ENCODE measurements around the gene GSKIP.

The GSKIP gene

DNA sequence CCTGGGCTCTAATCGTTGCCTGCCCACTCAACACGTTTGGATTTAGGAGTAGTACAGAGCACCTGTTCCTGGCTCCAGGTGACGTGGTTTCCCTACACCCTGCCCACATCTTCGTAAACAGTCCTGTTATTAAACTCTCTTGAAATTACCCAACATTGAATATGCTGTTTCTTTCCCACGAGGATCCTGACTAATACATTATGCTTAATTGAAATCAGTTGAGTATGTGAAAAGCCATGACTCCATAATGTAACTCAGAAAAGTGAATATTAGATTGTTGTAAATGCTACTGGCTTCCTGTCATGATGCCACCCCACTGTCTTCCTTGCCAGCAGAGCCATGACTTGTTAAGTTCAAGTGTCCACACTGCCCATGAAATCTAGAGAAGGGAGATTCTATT, 50.2 kb downstream of the GSKIP start:
- no peak for DNase-seq (ENCODE audit: low read depth, low spot score)

DNA sequence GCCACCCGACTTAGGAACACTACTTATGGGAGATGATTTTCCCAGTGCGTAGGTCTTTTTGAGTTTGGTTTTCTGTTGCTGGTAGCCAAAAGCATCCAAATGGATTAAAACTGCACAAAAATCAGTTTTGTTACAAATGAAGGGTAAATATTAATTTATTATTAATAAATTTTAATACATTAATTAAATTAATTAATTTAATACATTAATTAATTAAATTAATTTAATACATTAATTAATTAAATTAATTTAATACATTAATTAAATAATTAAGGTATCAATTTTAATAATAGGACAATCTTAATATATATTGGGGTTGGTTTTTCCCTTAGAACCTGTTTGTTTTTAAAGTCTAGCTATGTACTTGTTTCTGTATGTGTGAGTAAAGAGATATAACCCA, 52.2 kb downstream of the GSKIP start:
- no peak for DNase-seq (ENCODE audit: low read depth, low spot score)
- H3K27ac ChIP-seq = no peak overlapping the region

More for the DNA sequence above, 50.2 kb downstream of the GSKIP start:
- H3K27ac ChIP-seq = no peak overlapping the region

DNA sequence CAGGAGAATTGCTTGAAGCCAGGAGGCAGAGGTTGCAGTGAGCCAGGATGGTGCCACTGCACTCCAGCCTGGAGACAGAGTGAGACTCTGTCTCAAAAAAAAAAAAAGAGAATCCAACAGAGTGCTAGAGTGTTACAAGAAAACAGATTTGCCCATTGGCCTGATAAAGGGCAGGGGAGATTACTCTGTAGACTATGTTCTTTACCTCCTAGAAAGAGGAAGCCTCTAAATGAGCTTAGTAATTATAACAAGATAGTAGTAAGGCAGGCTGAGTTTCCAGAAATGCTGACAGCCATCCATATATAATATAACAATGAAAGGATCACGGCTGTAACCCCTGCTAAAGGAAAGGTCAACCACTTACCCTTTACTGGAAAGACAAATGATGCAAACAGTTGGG, 53.0 kb downstream of the GSKIP start:
- H3K27ac ChIP-seq = no peak overlapping the region
- no peak for DNase-seq (ENCODE audit: low read depth, low spot score)

DNA sequence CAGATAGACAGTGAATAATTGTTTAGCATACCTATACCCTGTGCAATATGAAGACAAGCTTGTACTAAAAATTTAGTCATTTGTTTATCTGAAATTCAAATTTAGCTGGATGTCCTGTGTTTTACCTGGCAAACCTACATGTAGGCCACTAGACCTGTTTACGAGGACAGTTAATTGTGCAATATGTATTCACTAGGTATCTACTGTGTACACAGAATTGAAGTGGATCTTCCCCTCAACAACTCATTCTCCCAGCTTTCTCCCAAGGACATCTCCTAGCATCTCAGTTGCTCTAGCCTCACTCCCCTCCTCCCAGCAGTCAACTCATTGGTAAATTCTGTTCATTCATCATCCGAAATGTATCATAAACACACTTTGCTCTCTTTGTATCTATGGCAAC, 53.9 kb downstream of the GSKIP start:
- H3K27ac ChIP-seq = no peak overlapping the region
- no peak for DNase-seq (ENCODE audit: low read depth, low spot score)

DNA sequence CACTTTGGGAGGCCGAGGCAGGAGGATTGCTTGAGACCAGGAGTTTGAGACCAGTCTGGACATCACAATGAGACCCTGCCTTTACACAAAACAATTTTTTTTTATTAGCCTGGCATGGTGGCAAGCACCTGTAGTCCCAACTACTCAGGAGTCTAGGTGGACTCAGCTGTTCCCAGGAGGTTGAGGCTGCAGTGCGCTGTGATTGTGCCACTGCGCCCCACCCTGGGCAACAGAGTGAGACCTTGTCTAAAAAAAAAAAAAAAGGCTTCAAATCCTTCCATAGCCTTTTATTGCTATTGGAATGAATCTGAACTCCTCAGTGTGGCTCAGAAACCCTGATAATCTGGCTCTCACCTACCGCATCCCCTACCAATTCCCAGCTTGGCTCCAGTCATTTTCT, 54.7 kb downstream of the GSKIP start:
- DNase-seq (ENCODE audit: low read depth, low spot score) = no peak

DNA sequence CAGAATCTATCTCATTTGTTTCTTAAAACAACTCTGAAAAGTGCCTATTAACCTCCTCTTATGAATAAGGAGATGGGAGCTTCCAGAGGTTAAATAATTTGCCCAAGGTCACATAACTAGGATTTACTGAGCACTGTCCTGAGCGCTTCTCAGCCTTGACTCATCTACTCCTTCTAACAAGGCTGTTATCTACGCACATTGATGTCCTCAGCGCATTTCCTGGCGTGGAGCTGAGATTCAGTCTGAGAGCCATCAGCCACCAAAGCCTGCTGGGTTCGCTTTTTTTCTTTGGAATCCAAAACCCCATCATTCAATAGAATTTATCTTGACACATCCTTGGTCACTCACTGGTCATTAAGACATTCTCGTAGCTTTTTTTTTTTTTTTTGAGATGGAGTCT, 57.9 kb downstream of the GSKIP start:
- no peak overlapping the region for H3K27ac ChIP-seq
- no peak for DNase-seq (ENCODE audit: low read depth, low spot score)

More for the DNA sequence above, 54.7 kb downstream of the GSKIP start:
- no peak overlapping the region for H3K27ac ChIP-seq

DNA sequence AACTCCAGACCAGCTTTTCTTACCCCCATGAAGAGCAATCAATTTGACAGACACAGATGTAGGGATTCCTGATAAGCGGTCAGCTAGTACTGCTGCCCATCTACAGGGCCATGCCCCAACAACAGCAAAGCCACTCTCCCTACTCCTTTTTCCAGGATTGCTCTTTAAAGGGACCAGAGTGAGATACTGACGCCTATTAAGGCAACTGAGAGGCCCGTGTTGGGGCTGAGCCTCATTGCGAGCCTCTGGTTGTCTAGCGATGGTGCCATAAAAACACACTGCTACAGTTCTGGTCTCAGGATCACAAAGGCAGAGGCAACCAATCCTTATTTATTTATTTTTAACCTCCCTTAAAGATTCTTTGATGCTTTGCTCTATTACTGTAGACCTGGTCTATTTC, 59.7 kb downstream of the GSKIP start:
- no peak for DNase-seq (ENCODE audit: low read depth, low spot score)
- H3K27ac ChIP-seq = no peak overlapping the region

DNA sequence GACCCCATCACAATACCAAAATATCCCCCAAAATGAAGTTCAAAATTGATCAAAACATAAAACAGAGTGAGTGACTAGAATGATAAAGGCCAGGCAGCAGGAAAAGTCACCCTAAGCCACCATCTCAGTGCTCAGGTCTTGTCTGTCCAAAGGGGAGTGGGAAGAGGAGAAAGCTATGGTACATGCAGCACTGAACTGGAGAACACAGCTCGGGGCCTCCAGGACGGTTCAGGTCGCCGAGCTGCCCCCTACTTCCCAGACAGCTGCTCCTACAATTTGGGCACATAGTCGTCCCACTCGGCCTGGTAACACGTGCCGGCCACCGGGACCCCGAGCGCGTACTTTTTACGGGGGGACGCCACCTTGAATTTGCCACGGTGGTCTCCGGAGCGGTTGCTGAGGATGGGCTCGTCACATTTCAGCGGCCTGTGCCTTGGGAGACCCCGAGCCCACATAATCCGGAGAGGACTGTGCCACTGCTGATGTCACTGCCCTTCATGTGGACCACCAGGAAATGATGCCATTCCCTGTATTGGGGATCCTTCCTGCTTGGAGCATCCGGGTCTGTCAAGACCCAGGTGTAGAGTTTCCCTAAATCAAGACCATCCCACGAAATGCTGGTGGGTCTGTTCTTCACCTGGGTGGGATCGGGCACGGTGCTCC, 60.3 kb downstream of the GSKIP start:
- H3K27ac ChIP-seq = no peak overlapping the region
- no peak for DNase-seq (ENCODE audit: low read depth, low spot score)

DNA sequence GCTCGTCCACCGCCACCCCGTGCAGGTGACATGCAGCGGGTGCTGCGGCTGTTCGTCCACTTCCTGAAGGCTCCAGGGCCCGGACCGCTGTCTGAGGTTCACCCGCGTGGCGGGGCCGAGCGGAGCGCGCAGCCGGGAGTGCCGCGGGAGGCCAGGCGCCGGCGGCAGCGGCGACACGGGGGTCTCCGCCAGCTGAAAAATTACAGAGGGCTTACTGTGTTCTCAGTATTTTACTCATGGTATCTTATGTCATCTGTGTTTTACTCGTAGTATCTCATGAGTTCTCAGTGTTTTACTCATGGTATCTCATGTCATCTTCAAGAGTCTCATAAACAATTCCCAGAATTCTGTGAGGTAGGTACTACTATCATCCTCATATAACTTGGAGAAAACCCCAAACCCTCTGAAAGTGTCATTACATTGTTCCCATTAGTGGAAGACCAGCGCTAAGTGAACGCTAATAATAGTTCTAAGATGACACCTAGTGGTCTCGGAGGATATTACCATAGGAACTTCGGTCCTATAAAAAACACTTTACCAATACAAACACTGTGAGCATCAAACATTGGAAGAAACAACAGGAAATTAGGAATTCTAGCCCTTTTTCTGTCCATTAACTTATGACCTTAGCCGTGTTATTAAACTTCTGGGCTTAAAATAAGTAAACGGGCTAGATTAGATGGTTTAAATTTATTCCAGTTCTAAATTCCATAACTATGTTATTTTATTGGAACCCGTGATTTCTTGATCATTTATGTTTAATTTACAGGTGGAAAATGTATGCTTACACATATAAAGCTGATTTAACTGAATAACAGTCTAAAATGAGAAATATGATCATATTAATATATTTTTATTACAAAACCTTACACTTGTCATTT, 61.0 kb downstream of the GSKIP start:
- DNase-seq (ENCODE audit: low read depth, low spot score) = no peak
- no peak overlapping the region for H3K27ac ChIP-seq

DNA sequence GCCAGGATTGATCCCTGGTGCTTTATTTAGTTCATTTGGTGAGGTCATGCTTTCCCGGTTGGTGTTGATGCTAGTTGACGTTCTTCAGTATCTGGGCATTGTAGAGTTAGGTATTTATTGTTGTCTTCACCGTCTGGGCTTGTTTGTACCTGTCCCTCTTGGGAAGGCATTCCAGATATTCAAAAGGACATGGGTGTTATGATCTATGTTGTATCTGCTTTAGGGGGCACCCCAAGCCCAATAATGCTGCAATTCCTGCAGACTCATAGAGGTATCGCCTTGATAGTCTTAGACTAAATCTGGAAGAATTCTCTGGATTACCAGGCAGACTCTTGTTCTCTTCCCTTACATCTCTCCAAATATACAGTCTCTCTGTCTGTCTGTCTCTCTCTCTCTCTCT, 70.7 kb downstream of the GSKIP start:
- no peak overlapping the region for H3K27ac ChIP-seq
- no peak for DNase-seq (ENCODE audit: low read depth, low spot score)

All from epithelial cell of prostate (primary cell).